GM18870 (cell line): Measurements from ENCODE around the gene TMX3.

ENCODE experiments used
- ATAC-seq: cut with Tn5 transposase; IDR thresholded peaks from one replicate; pipeline ENCODE4 v1.9.1; 2021; ENCODE audit warnings: moderate library complexity; ENCODE audit not compliant: unreplicated experiment

Gene TMX3

DNA sequence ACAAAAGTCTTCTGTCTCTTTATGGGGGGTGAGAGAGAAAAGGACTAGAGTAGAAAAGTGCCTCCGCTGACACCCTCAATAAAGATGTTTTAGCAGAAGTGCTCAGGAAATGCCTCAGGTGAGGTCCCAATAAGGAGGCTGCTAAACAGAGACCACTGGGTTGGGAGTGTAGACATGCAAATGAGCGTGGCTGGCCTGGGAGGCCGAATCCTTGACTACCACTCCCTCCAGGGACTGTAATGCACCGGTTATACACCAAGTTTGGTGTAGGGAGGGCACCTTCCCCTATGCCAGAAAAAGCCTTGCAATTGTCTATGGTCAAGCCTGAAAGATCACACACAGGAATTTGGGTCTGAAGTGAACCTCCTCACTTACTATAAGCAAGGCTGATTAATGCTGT lies 1.8 kb downstream of the TMX3 start:
- no peak for ATAC-seq

DNA sequence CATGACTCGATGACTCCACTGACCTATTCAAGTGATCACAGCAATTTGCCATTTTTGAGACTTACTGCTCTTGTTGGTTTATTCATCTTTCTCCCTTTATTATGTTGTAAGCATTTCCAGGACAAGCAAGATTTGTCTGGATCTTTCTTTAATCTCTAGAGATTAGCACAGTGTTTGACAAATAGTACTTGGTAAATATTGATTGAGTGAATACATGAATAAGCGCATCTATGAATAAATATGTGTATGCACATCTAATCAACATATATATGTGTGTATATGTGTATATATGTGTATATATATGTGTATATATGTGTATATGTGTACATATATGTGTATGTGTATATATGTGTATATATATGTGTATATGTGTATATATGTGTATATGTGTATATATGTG lies 7.3 kb downstream of the TMX3 start:
- no peak for ATAC-seq

DNA sequence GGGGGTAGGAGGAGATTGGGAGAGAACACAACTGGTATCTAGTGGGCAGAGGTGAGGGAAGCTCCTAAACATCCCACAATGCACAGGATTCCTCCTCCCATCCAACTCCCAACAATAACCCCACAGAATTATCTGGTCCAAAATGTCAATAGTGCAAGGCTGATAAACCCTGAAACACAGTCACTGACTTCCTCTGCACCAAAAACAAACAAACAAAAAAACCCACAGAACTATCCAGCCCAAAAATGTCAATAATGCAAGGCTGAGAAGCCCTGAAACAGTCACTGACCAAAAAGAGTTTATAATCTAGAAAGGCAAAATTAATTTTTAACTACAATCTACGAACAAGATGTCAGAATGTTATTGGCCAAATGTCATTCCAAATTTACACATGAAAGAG lies 9.8 kb downstream of the TMX3 start:
- ATAC-seq: no peak

DNA sequence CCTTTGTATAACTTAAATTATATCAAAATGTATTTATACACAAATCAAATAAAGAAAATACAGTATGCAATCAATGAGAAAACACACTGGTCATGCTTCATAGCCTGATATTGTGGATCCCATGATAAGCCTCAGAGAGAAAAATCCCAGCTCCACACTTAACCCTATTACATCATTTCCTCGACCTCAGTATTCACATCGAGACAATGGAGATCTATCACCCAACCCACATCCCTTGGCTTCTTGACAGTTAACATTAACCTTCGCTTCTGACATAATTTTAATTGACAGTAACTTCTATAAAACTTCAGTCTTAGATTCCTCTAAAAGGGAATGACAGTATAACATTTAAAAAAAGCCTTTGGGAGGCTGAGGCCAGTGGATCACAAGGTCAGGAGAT lies 11.6 kb downstream of the TMX3 start:
- ATAC-seq: no peak

DNA sequence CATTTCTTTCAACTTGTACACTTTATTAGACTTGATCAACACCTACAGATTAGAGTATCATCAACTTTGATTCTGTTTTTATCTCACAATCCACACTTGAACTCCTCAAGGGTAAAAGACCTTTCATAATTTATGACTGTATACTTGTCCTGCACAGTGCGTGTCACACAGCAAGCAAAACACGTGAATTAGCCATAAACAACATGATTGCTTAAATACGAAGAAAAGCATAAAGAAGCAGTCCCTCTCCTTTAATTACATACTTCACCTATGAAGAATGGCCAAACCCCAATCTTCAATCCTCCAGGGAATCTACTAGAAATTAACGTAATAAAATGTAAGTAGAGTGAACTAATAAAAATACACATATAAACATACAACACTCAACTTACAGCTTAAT lies 13.6 kb downstream of the TMX3 start:
- no peak for ATAC-seq

DNA sequence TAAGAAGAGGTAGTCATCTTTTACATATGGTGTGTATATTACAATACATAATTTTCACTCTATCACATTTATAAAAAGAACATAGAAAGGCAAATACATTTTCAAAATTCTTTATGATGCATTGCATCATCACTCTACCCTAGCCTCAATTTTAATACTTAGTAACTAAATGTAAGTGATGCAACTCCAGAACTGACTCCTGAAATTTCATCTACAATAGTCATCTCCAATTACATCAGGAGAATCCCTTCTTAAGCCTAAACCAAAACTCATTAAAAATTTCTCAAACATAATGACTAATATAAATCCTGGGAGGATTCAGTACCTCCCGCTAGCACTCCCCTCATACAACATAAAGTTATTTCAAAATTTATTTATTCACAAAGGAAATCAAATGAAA lies 15.9 kb downstream of the TMX3 start:
- no peak for ATAC-seq

DNA sequence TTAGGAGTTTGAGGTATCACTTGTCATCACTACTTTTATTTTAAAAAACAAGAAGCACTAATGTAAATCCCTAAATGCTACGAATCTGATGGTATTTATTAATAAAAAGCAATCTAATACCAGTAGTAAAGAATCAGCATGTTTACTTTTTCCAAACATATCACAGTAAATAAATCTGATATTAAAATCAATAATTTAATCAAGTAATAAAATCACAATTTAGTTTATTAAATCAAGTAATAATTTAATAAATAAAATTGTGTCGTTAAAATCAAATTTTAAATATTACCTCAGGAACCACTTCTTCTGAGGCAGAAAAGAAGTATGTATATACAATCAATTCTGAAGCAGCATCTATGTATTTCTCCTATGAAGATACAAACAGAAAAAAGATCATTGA lies 18.0 kb downstream of the TMX3 start:
- ATAC-seq: no peak

DNA sequence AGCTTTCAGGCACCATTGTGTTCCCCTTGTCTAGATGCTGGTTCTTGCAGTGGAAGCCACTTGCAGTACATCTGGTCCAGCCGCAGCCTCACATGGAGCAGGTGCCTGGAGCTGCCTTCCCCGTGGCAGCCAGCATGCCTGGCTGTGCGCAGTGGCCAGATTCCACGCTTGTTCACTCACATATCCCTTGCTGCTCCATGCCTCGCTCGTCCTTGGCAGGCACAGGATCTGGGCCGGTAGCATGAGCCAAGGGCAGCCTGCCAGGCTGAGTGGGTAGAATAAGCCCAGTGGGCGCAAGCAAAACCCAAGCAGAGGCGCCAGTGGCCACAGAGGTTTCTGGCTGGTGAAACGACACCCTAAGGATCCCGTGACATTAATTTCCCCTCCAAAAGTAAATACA lies 20.6 kb downstream of the TMX3 start:
- no peak for ATAC-seq

DNA sequence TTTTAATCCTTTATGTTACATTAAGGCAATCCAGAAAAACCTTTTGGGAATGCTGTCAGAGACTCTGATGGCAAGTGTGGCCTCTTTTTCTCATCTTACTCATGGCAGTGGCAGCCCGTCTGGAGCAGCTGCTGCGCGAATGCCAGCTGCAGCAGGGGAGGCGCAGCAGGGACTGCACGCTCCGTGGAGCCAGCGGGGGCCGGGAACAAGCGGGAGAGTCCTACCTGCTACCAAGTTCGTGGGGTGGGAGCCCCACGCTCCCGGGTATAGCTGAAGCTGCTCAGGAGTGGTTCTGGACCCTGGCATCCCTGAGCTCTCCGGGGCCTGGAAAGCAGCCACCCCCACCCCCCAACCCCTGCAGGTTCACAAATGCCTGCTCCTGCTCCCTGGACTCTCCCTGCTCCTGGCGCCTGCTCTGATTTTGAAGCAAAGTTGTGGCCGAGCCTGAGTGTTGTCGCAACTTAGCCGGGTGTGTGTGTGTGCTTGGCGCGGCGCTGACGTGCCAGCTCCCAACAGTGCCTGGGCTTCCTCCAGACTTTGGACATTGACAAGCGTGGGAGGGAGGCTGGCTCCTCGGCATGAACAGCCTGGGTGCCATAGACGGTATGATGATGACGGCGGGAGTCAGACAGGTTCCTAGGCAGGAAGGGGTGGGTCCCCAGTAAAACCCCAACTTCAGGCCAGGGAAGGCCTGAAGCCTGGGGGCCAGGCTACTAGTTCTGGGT lies 21.7 kb downstream of the TMX3 start:
- no peak for ATAC-seq

DNA sequence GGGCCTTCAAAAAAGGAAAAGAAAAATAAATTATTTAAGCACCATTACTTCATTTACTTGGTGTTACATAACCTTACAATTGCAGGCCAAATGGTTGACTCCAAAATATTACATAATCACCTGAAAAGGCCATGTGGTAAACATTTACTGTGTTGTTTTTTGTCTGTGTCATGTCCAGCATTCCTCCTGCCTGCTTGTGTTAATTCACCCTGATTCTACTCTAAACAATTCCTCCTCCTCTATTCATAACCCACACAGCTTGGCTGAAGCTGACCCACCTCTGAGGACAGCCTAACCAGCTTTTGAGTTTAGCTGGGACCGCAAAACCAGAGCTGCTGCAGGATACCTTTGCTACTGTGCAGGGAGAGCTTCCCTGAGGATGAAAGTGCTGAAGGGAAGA lies 35.4 kb downstream of the TMX3 start:
- ATAC-seq: no peak

DNA sequence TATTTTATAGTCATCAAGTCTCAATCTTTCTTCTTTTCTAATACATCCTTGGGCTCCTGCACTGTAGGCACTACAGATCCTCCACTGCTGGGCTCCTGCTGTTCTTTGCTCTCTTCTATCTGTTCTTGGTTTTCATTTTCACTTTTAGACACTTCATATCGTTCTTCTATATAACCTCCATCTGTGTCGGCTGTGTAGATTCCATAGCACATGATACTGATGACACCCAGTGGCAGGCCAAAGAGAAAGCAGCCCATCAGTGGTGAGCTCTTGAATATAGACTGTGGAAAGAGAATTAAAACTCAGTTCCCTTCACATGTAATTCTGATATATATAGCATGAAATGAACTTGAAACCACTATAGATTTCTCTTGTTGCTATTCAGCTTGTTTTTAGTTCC lies 38.0 kb downstream of the TMX3 start:
- ATAC-seq: peak; percentile 52

DNA sequence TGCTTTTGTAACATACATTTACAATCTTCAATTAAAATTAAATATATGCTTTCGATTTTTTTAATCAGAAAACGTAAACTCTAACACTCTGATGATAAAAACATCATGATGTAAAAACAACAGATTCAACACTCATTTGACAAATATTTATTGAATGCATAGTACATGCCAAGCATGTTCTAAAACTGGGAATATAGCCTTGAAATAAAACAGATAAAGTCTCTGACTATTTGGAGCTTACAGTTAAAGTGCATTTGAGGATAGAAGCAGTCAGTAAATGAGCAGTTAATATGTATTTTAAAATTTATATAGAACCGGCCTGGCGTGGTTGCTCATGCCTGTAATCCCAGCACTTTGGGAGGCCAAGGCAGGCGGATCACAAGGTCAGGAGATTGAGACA lies 47.8 kb downstream of the TMX3 start:
- ATAC-seq: no peak

DNA sequence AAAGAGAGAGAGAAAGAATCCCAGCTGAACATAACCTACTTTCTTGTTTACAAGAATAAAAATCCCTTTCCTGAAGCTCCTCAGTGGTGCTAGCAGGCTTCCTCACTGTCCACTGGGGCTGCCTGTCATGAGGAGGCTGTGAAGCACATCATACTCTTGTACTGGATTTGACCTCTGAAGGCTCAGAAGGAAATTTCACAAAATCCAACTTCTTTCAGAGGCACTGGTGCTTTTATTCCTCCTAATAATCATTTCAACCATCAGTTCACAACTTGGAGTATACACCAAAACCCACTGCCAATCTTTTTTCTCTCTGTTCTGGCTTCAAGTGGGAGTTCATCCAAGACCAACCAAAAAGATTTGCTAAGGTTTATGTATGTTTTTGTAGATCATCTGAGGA lies 48.5 kb downstream of the TMX3 start:
- no peak for ATAC-seq

DNA sequence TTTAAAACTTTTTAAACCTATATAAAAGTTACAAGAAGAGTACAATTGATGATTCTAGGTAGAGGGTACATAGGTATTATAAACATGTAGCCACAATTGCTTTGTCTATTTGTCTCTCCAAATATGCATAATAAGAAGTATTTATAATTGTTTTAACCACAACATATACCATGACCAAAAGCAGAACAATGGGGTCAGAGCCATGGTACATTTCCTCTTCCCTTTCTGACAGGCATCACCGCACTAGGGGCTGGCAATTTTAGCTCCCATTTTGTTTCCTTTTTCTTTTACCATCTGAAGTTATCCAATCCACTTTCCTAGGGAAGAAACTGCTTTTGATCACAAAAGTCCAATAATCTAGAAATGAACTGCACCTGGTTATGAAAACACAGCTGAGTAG lies 49.3 kb downstream of the TMX3 start:
- ATAC-seq: no peak

DNA sequence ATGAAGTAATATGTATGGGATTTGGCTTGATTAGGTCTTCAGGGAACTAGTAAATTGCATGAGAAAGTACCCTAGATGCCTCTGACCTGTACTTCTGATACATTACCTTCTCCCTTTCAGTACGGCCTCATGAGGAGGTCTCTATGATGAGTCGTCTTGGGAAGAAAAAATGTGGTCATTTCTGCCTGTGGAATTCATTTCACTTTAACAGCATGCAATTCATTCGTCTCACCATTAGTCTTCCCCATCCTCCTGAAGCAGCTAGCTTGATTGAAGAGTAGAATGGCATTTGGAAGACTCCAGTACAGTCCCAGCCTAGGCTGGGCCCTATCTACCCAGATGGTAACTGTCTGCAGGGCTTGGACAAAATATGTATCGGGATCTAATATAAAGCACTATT lies 52.2 kb downstream of the TMX3 start:
- no peak for ATAC-seq

DNA sequence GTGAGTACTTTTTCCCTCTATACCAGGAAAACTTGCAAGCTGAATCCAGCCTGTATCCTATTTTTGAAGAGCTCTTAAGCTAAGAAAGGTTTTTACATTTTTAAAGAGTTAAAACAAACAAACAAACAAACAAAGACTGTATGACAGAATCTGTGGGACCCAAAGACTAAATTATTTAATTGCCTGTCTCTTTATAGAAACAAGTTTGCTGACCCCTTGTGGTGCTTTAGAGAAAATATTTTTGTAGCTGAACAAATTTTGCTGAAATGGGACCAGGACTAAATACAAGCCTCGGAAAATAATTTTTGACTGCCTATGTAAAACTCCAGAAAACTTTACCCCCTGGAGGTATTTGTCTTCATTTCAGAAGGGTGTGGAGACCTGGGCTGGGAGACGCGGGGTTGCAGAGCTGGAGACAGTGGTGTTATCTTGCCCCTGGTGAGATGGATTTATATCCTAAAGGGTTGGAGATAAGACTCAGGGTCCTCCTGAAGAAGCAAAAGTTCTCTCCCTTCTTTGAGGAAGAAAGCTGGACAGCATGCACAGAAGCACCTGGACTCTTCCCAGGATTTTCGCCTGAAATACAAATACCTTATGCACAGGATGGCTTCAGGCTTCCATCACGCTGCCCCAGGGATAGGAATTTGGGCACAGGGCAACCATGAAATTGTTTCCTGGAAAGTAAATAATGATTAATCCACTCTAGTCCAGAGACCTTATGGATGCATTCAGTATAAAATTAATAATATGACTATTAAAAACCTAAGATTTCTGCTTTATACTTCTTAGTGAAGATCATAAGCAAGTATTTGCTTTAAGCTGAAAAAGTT lies 54.3 kb downstream of the TMX3 start:
- ATAC-seq: no peak

DNA sequence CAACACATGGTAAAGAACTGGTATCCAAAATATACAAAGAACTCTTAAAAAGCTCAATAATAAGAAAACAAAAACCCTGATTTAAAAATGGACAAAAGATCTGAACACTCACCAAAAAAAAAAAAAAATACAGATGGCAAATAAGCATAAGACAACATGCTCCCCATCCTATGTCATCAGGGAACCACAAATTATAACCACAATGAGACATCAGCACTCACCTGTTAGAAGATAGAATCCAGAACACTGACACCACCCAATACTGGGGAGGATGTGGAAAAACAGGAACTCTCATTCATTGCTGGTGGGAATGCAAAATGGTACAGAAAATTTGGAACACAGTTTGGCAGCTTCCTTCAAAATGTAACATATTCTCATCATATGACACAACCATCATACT lies 66.7 kb downstream of the TMX3 start:
- ATAC-seq: no peak

DNA sequence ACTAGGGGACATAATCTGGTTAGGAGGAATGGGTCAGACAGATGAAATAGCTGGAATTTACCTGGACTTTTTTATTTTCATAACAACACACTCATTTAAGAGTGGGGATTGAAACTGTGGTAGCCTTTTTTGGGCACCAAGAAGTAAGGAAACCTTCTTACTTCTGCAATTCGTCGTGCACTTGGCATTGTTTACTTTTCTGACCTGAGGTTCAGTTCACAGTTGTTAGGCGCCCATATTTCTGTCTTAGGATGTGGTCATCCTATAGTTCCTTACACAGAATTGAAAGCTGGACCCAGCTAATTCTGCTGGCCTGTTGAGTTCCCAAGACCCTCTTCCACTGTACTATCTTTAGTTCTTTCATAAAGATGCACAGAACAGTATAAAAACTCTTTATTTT lies 72.9 kb downstream of the TMX3 start:
- no peak for ATAC-seq

DNA sequence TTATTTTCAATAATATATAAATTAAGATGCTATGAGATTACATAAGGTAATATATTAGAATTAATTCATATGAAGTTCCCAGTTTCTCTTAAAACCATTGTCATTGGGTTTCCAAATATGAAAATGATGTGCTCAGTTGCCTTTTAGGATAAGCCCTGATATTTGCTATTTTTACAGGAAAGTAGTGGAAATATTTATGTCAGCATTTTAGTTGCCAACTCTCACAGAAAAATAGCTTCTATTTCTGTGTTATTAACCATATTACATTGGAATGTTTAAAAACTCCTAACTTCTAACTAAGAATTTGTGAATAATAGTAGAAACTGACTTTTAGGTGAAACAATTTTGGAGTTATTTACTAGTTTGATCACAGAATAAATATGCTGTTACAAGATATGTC lies 74.0 kb downstream of the TMX3 start:
- no peak for ATAC-seq

DNA sequence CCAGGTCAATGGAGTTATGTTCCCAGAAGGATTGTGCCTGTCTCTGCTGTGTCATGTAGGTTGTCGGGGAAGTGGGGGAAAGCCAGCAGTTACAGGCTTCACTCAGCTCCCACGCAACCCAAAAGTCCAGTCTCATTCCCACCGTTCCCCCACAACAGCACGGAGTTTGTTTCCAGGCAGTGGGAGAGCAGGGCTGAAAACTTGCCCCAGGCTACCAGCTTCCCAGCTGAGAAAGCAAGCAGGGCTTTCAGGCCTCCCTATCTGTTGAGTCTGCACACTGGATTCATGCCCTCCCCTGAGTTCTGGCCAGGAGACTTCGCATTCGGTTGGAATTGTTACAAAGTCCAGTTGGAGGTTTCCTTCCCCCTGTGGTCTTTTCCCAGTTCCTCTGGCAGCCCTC lies 76.3 kb downstream of the TMX3 start:
- no peak for ATAC-seq

DNA sequence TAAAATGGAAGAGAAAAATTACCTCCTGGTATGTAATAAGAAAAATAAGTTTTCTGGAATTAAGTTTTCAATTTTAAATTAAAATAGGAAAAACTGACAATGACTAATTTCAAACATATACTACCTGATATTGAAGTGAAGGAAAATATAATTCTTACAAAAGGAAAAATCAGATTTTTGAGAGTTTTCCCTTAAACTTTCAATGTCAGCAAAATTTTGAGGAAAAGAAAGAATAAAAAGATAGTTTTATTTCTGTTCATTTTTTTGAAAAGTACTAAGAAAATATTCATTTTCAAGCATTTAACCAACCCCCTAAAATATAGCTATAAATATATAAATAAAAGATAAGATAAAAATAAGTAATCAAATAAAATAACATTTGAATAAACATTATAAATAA lies 87.1 kb downstream of the TMX3 start:
- ATAC-seq: no peak
